Esophagus squamous epithelium (tissue), 5 donors: ENCODE data around the gene BPIFB1. TPM values are rescaled to one million over a fixed set of nuclear protein-coding genes. Genes with fewer than 3 reads are reported as not detected.

ENCODE experiments used
- DNase-seq: peaks from one replicate; lab custom pipeline; 2025; lab: John Stamatoyannopoulos, UW
- H3K27ac ChIP-seq, 4 donors: fragments of 200-600 bp; sonication (generic); one replicate each; pipeline ENCODE4 v1.5.1; 2016 to 2019; ENCODE audit warnings: mild to moderate bottlenecking in 1 of 4
- H3K27me3 ChIP-seq, 4 donors: fragments of 200-600 bp; sonication (generic); 1 replicate in 3 of 4; 2 replicates in 1 of 4; pipeline versions ENCODE4 v1.5.1 to v1.6.0; 2017 to 2021; ENCODE audit warnings: antibody characterized with exemption in 1 of 4
- H3K36me3 ChIP-seq, 3 donors: fragments of 200-600 bp; sonication (generic); one replicate each; pipeline ENCODE4 v1.5.1; 2016 to 2019
- H3K4me1 ChIP-seq, 3 donors: fragments of 200-600 bp; sonication (generic); one replicate each; pipeline ENCODE4 v1.5.1; 2017 to 2019
- H3K4me3 ChIP-seq, 4 donors: fragments of 200-600 bp; sonication (generic); 1 replicate in 3 of 4; 2 replicates in 1 of 4; pipeline ENCODE4 v1.5.1; 2016 to 2019; ENCODE audit warnings: mild to moderate bottlenecking in 2 of 4, moderate library complexity in 1 of 4
- H3K9me3 ChIP-seq, 3 donors: fragments of 200-600 bp; sonication (generic); one replicate each; pipeline ENCODE4 v1.5.1; 2016 to 2019
- POLR2A ChIP-seq, 4 donors: fragments of 450-650 bp; IDR thresholded peaks; one replicate each; pipeline ENCODE4 v1.6.1; 2017; ENCODE audit warnings: antibody characterized with exemption in 4 of 4, mild to moderate bottlenecking in 4 of 4, moderate library complexity in 3 of 4
- WGBS, 2 donors: methylation state at CpG; one replicate each; pipeline ENCODE4 v1.1.5; 2018; 5-methylcytosine and 5-hydroxymethylcytosine counted together
- intact Hi-C: fragments of 100-400 bp; cut with DNase I; formaldehyde crosslinking; loops from one replicate; pipeline ENCODE4 v1.15.0; 2022
- total RNA-seq, 4 donors: library from RNA; depleted of rRNA; stranded (reverse); fragments of >200 nt; gene quantifications; one replicate each; pipeline ENCODE4 v1.1.0, GENCODE V29; 2016
- TF ChIP-seq, protein P1 (sequence below), 6 experiments: fragments of 450-650 bp in 4 of 6; fragments of 200-600 bp in 2 of 6; sonication (generic) in 2 of 6; IDR thresholded peaks; one replicate each; pipeline ENCODE4 v1.5.1; 2016 to 2019; ENCODE audit warnings: antibody characterized with exemption in 6 of 6, mild to moderate bottlenecking in 4 of 6, moderate library complexity in 4 of 6
- donor health status: DM: yes; HTN: yes; CAD: no.

Gene BPIFB1
- total RNA-seq, 4 donors from 2014 or later: 0.38 to 99.4 (median 4.3) TPM; not detected in 1

DNA sequence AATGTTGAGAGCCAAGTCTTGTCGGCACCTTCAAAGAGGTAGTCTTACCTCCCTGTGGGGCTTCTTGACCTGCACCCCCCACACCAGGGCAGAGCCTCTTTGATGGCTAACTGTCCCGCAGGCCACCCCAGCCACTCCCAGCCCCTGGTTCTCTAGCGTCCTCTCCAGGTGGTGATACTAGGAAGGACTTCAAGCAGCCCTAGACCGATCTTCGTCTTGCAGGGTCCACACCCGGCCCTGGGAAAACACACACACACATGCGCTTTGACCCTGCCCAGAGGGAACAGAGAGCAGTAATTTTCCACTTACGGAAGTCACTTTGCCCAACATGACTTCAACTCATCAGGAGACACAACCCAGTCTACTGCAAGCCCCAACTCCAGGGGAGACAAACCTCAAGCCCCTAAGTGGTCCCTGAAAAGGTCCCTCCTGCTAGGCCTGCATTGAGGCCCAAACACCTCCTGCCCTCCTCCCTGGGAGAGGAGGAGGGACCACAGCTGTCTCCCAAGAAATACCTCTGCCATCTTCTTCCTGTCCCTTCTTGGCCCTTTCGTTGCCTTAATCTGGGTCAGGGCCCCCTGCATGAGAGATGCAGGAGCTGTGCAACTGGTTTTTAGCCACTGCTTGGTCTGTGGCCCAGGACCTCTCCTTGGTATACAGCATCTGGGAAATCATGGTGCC is 2.9 kb upstream of the BPIFB1 start:
- intact Hi-C loops: no loop called here
- Histone ChIP-seq H3K27me3 (peaks cover 0 to 77% (median 0%) of the 10 kb centered on the region in 4 donors), H3K27ac (no peak overlapping the region), H3K4me1 (no peaks in the 10 kb centered on the region), H3K4me3 (no peak overlapping the region), H3K9me3 (no peaks in the 10 kb centered on the region), H3K36me3 (no peaks in the 10 kb centered on the region)
- DNase-seq: no peak
- TF ChIP-seq, protein P1, sequence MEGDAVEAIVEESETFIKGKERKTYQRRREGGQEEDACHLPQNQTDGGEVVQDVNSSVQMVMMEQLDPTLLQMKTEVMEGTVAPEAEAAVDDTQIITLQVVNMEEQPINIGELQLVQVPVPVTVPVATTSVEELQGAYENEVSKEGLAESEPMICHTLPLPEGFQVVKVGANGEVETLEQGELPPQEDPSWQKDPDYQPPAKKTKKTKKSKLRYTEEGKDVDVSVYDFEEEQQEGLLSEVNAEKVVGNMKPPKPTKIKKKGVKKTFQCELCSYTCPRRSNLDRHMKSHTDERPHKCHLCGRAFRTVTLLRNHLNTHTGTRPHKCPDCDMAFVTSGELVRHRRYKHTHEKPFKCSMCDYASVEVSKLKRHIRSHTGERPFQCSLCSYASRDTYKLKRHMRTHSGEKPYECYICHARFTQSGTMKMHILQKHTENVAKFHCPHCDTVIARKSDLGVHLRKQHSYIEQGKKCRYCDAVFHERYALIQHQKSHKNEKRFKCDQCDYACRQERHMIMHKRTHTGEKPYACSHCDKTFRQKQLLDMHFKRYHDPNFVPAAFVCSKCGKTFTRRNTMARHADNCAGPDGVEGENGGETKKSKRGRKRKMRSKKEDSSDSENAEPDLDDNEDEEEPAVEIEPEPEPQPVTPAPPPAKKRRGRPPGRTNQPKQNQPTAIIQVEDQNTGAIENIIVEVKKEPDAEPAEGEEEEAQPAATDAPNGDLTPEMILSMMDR (IDR thresholded peaks at IDR 0.05): no peak
- no peak for TF ChIP-seq POLR2A (IDR thresholded peaks at IDR 0.05)
- WGBS, 2 donors: 89 to 93% methylated on average over 4 to 9 of the region's 9 CpGs

DNA sequence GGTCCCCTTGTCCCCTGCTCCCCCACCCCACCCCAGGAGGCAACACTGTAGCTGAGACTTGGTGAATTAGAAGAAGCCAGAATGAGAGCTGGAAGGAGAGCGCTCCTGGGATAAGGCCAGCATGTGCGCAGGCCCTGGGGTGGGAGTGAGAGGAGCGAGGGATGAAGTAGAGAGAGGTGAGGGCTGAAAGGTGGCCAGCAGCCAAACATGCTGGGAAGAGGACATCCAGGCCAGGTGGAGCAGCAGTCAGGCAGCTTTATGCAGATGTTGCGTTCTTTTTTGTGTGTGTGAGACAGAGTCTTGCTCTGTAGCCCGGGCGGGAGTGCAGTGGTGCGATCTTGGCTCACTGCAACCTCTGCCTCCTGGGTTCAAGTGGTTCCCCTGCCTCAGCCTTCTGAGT is 2.2 kb upstream of the BPIFB1 start:
- Histone ChIP-seq H3K9me3 (no peaks in the 10 kb centered on the region), H3K4me3 (no peak overlapping the region), H3K27me3 (peaks cover 0 to 79% (median 0%) of the 10 kb centered on the region in 4 donors), H3K36me3 (no peaks in the 10 kb centered on the region), H3K27ac (no peak overlapping the region), H3K4me1 (no peaks in the 10 kb centered on the region)
- intact Hi-C loops: no loop called here
- DNase-seq: no peak
- WGBS, 2 donors: 95 to 98% methylated on average over 6 to 7 of the region's 7 CpGs
- TF ChIP-seq, protein P1 (IDR thresholded peaks at IDR 0.05): no peak
- TF ChIP-seq POLR2A (IDR thresholded peaks at IDR 0.05): no peak

DNA sequence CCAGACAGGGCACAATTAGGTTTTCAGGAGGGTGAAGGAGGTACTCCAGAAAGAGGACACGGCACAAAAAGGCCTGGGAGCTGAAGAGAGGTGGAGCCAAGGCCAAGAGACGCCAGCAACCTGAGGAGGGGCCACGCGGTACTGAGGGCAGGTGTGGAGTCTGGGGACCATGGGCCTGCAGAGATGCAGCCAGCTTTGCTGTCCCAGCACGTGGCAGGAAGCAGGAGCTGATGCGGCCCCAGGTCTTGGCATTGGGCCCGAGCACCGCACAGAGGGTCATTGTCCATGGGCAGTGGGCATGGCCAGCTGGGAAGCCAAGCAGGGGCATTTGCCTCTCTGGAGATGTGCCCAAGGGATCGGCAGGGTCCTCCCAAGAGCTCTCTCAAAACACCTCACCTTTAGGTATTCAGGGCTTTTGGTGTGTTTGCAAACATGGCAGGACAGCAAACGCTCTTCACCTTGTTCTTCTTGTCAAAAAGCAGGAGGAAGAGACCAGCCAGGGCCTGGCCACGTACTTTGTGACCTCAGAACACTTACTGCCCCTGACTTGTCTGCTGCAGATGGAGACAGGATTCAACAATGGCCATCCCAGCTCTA is 1.4 kb upstream of the BPIFB1 start:
- DNase-seq: no peak
- H3K9me3 ChIP-seq: no peaks in the 10 kb centered on the region
- intact Hi-C loops: no loop called here
- WGBS, 2 donors: 52 to 61% methylated on average over 3 to 5 of the region's 11 CpGs
- H3K36me3 ChIP-seq: no peaks in the 10 kb centered on the region
- no peaks in the 10 kb centered on the region for H3K4me1 ChIP-seq
- no peak overlapping the region for H3K4me3 ChIP-seq
- H3K27me3 ChIP-seq: peaks cover 0 to 81% (median 0%) of the 10 kb centered on the region in 4 donors
- H3K27ac ChIP-seq: no peak overlapping the region
- TF ChIP-seq, protein P1 (IDR thresholded peaks at IDR 0.05): no peak
- TF ChIP-seq POLR2A (IDR thresholded peaks at IDR 0.05): no peak

DNA sequence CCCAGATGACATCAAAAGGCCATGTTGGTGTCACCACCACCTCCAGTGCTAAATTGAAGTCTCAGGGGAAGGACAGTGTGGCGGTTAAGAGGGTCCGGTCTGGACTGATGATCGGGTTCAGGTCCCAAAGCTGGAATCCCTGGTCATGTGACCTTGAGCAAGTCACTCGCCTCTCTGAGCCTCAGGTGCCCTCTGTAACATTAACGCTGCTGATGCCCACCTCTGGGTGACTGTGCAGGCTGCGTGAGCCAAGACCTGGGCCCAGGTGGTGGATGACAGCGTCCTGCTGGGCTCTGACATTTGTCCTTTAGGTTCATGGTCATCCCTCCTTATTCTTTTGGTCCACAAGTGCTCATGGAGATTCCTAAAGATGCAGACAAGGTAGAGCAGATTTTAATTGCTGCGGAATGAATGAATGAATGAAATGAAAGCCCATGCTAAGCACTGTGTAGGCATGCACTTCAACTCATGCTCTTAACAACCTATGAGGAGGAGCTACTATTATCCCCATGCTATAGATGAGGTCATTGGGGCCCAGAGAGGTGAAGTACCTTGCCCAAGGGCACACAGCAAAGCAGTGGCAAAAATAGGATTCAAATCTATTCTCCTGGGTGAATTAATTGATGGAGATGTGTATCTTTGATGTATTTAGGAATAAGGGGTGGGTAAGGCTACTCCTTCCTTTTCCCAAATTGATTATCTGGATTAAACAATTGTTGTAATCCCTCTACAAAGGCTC is 649 bp upstream of the BPIFB1 start:
- intact Hi-C loops: no loop called here

More for the DNA sequence above, 649 bp upstream of the BPIFB1 start:
- Histone ChIP-seq H3K9me3 (no peaks in the 10 kb centered on the region), H3K27me3 (peaks cover 0 to 86% (median 0%) of the 10 kb centered on the region in 4 donors), H3K4me1 (no peaks in the 10 kb centered on the region), H3K4me3 (no peak overlapping the region), H3K27ac (no peak overlapping the region), H3K36me3 (no peaks in the 10 kb centered on the region)
- DNase-seq: no peak
- TF ChIP-seq POLR2A (IDR thresholded peaks at IDR 0.05): no peak
- TF ChIP-seq, protein P1 (IDR thresholded peaks at IDR 0.05): no peak
- WGBS, 2 donors: 85 to 93% methylated on average over 3 to 8 of the region's 8 CpGs
